ENCODE results near the gene IL4R.

GRCh38 chr16:27337024-27337423 is 23.2 kb downstream of the IL4R start:
- TF ChIP-seq CTCF (IDR thresholded peaks at IDR 0.05) (no peak), POLR2A (IDR thresholded peaks at IDR 0.05) (no peak)
